Activated gamma-delta T cell (primary cell): ENCODE measurements around the gene TBC1D22A.
"Not testable (repeated sequence)": the region's sequence is repeated elsewhere in the genome, so short reads cannot be mapped to it uniquely, and the experiment has no call there.

Experiments used
- DNase-seq: peaks from one replicate; lab custom pipeline; 2025; lab: John Stamatoyannopoulos, UW

TBC1D22A gene

GRCh38 chr22:47047321-47048122 is 285.1 kb downstream of the TBC1D22A start:
- DNase-seq = no peak

DNA sequence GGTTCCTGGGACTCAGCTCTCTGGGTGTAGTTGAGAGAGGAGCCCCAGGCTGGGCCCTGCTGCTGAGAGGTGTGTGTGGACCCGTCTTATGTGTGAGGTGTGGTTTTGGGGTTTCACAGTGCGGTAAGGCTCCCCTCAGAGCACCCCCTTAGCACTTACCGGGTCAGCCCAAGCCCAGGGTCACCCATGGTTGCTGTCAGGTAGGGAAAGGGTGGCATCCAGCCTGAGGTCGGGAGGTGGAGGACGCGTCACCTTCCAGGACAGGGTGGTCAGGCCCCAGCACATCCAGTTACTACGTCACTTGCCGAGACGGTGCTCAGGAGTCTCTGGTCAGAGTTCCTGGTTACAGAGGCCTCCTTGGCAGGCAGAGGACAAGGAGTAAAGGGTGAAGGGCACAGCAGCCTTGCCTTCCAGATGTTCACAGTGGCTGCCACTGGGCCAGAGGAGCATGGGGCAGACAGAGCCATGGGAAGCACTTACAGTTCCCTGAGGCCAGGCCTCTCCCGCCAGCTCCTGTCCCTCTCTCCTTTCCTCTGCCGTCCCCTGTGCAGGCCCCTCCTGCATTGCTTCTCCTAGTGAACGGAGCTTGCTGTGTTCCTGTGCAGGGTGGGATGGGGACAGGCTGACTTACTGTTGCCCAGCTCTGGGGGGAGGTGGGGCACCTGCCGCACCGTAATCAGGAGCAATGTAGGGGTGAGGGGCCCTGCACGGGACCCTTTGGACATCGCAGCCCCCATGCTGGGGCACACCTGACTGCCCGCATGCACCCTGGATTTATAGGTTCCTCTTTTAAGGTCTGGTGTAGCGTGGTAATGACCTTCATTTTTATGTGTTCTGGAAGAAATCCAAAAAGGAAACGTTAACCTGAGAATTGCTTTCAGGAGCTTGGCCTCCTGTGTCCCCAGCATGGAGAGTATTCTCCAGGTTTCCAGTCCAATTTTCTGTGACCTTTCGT is 285.9 kb downstream of the TBC1D22A start:
- DNase-seq = no peak

GRCh38 chr22:47049078-47049624 is 286.7 kb downstream of the TBC1D22A start:
- no peak for DNase-seq

- DNase-seq = not testable (repeated sequence)
Measured at GRCh38 chr22:47049736-47050400, 287.4 kb downstream of the TBC1D22A start.

GRCh38 chr22:47050401-47051051 is 288.1 kb downstream of the TBC1D22A start:
- DNase-seq = no peak

DNA sequence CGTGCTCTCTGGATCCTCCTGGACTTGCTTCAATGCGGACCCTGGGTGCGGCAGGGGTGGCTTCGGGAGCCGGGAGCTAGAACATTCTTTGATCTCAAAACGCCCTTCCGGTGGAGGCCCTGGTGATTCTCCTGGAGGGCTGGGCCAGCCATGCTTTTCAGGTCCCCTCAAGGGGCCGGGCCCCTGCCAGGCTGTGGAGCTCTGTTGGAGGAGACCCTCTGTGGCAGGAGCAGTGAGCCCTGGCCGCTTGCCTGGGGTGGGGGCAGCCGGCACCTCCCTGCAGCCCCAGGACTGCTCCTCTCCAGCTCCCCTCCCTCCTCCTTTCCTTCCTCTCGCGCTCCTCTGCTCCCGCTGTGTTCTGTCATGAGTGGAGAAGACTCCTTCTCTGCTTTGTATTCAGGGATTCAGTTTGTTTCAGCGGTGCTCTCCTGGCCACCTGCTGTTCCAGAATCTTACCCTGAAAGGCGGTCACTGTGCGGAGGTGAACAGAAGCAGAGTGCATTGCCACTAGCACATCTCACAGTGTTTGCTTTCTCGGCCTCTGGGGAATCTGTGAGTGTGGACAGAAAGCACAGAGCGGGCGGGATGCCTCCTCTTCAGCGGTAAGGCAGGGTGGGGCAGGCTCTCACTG is 289.1 kb downstream of the TBC1D22A start:
- DNase-seq = no peak

GRCh38 chr22:47052236-47053012 is 290.0 kb downstream of the TBC1D22A start:
- DNase-seq = no peak

- no peak for DNase-seq
Measured at GRCh38 chr22:47053013-47053725, 290.7 kb downstream of the TBC1D22A start.

- DNase-seq = no peak
Measured at GRCh38 chr22:47053726-47054141, 291.3 kb downstream of the TBC1D22A start.

DNA sequence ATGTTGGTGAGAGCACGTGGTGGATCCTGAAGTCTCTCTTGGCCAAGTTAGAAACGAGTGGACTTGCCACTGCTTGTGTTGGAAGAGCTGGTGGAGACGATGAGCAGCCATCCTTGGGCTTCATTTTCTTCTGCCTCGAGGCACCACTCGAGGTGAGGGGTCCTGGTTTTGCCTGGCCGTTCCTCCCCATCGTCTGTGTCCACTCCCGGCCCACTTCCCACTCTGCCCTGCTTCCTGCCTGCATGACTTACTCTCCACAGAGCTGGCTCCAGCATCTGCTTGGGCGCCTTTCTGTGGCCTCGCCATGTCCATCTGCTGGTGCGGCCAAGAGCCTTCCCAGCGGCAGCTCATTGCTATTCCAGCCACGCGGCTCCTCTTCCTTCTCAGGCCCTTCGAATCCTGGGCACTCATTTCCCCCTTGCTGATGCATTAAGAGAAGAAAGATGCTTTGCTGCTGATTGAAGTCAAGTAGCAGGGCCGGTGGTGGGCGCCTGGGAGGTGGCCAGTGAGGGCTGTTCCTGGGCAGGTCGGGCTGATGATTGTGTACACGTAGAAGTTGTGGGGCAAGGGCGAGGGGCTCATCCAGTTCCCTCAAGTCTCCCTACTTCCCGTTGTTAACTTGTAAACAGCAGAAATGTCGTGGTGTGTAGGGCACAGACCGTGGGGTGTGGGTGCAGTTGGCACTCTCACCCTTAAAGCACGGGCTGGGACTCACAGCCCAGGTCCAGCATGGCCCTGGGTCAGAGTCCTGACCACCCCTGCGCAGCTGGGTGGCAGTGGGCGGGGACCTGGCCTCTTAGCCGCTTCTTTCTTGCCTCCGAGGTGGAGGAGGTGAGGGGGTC is 292.0 kb downstream of the TBC1D22A start:
- no peak for DNase-seq

DNA sequence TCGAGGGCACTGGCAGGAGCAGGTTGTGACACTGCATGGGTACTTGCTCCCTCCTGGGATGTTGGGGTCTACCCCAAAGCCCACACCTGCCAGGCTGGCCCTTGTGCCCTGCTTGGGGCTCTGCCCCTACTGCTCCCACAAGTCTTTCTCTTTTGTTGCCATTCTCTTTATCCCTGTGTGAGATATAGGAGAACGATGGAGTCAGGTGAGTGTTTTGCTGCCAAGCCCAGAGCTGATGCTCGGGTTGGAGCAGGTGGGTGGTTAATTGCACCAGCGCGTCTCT is 292.6 kb downstream of the TBC1D22A start:
- no peak for DNase-seq

- no peak for DNase-seq
Measured at GRCh38 chr22:47055461-47055860, 293.0 kb downstream of the TBC1D22A start.

- DNase-seq = no peak
Measured at GRCh38 chr22:47055921-47056320, 293.5 kb downstream of the TBC1D22A start.

GRCh38 chr22:47056361-47056760 is 293.9 kb downstream of the TBC1D22A start:
- no peak for DNase-seq

- DNase-seq = no peak
Measured at GRCh38 chr22:47056776-47057470, 294.5 kb downstream of the TBC1D22A start.

DNA sequence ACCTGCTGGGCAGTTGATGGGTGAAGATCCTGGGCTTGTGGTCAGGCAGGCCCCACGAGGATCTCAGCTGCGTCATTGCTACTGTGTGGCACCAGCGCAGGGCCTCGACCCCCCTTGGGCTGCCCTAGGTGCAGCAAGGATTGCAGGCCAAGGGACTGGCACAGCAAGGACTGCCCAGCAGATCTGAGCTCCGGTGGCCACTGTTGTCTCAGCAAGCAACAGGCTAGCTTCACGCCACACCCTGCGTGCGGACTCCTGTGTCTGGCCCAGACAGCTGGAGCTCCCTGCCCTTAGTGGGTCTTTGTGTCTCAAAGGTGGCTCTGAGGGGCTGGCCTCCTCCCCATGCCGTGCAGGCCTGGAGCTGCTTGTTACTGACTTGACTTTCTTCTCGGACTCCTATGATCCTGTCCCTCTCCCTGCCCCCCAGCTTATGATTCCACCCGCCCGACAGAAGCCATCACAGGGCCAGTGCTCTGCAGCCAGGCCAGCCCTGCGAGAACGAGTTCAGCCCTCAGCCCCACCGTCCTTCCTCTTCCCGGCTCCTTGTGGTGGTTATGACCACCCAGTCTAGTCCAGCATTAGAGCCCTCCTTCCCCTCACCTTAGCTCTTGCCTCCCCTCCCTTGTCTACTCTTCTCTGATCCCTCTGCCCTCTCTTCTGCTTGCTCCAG is 295.6 kb downstream of the TBC1D22A start:
- DNase-seq = no peak

GRCh38 chr22:47059076-47059475 is 296.6 kb downstream of the TBC1D22A start:
- DNase-seq = no peak
